Esophagus muscularis mucosa (tissue), 3 donors: ENCODE results near the gene ANKRD33.

Experiments used
- POLR2AphosphoS5 ChIP-seq, 2 donors: sonication (generic); formaldehyde crosslinking; IDR thresholded peaks; one replicate each; pipeline ENCODE4 v1.6.1; 2017; ENCODE audit warnings: antibody characterized with exemption in 2 of 2
- TF ChIP-seq, protein P1 (sequence below), 3 experiments: fragments of 200-600 bp in 2 of 3; fragments of 450-650 bp in 1 of 3; sonication (generic) in 2 of 3; IDR thresholded peaks; one replicate each; pipeline ENCODE4 v1.5.1; 2017 to 2019; ENCODE audit warnings: antibody characterized with exemption in 3 of 3, mild to moderate bottlenecking in 2 of 3, moderate library complexity in 1 of 3

DNA sequence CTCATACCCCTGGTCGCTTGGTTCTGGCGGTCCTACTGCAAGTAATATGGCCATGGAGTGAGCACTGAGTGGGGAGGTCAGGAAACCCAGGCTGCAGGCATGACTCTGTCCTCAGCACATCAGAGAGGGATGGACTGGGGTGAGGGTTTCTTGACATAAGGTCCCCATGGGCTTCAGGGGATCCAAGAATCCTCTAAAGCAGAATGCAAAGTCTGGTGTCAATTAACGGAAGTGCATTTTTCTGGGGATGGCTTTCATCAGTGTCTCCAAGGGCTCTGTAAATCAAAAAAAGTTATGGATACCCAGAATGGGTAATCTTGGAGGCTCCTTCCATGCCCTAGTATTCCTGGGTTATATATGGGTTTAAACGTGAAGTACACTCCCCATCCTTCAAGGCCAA lies 43.0 kb upstream of the ANKRD33 start:
- TF ChIP-seq, protein P1, sequence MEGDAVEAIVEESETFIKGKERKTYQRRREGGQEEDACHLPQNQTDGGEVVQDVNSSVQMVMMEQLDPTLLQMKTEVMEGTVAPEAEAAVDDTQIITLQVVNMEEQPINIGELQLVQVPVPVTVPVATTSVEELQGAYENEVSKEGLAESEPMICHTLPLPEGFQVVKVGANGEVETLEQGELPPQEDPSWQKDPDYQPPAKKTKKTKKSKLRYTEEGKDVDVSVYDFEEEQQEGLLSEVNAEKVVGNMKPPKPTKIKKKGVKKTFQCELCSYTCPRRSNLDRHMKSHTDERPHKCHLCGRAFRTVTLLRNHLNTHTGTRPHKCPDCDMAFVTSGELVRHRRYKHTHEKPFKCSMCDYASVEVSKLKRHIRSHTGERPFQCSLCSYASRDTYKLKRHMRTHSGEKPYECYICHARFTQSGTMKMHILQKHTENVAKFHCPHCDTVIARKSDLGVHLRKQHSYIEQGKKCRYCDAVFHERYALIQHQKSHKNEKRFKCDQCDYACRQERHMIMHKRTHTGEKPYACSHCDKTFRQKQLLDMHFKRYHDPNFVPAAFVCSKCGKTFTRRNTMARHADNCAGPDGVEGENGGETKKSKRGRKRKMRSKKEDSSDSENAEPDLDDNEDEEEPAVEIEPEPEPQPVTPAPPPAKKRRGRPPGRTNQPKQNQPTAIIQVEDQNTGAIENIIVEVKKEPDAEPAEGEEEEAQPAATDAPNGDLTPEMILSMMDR (IDR thresholded peaks at IDR 0.05) = no peak
- no peak for TF ChIP-seq POLR2AphosphoS5 (IDR thresholded peaks at IDR 0.05)
